ENCODE results near the gene PIGV.

PIGV gene

DNA sequence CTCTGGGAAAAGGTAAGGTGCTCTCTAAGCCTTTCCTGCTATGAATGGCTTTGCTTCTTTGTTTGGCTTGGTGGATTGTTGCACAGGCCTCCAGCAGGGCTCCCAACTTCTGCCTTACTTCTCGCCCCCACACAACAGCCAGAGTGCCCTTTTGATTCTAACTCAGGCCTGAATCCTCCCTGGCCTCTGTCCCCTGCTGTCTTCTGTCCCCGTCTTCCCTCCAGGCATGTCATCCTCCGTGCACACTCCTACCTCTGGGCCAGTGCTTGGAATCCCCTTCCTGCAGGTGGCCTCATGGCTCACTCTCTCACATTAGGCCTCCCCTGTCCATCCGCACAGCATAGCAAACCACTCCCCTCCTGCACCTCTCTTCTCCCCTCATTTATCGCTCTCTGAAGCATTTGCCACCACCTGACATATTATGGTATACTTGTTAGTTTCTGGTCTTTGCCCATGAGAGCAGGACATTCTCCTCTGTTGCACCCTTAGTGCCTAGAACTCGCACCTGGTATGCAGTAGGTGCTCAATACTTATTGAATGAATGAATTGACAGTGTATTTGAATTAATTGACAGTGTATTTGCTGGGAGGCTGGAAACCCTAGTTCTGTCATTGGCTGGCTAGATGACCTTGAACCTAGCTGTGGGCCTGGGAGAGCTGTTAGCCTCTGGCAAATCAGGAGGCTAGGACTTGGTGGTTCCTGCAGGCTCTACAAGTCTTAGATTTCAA is 41.6 kb downstream of the PIGV start (continued):
- TF ChIP-seq, protein P1, sequence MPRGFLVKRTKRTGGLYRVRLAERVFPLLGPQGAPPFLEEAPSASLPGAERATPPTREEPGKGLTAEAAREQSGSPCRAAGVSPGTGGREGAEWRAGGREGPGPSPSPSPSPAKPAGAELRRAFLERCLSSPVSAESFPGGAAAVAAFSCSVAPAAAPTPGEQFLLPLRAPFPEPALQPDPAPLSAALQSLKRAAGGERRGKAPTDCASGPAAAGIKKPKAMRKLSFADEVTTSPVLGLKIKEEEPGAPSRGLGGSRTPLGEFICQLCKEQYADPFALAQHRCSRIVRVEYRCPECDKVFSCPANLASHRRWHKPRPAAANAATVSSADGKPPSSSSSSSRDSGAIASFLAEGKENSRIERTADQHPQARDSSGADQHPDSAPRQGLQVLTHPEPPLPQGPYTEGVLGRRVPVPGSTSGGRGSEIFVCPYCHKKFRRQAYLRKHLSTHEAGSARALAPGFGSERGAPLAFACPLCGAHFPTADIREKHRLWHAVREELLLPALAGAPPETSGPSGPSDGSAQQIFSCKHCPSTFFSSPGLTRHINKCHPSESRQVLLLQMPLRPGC (tag by site-specific recombination; IDR thresholded peaks at IDR 0.05): no peak
- TF ChIP-seq SCRT2 (tag by site-specific recombination; IDR thresholded peaks at IDR 0.05) (no peak), GLIS1 (tag by site-specific recombination; IDR thresholded peaks at IDR 0.05) (peak; percentile 6; the same call in 1 of the 2 replicates)

DNA sequence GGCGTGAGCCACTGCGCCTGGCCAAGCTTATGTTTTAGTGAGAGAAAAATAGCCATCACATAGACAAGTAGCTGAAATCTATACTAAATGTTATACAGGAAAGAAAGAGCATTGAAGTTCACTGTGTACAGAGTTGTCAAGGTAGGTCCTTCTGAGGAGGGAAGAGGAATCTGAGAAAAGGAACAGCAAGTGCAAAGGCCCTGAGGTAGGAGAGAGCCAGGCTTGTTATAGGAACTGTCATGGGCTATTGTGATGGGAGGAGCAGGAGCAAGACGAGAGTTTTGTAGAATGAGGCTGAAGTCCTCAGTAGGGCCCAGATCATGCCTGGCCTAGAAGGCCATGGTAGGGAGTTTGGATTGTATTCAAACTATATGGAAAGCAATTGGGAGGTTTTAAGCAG is 43.3 kb downstream of the PIGV start:
- no peak for TF ChIP-seq ZNF404 (tag by site-specific recombination; IDR thresholded peaks at IDR 0.05)
- TF ChIP-seq ZNF623 (tag by site-specific recombination; IDR thresholded peaks at IDR 0.05): peak; percentile 98
- TF ChIP-seq ZBTB7A (tag by site-specific recombination; IDR thresholded peaks at IDR 0.05; ENCODE audit: low read depth): no peak
- H3K27ac ChIP-seq (ENCODE audit: extremely low read depth, low read depth, low read length): no peak overlapping the region
- no peak overlapping the region for H3K4me3 ChIP-seq (ENCODE audit: low read depth, low read length)
- CTCF ChIA-PET: interaction anchor here (0.6 to 1.8 kb wide), 3 partner anchors 20 to 229 kb away, joined by 4 to 8 read pairs (median 5); no protein-coding TSS in a partner anchor
- H3K36me3 ChIP-seq (ENCODE audit: control insufficient read depth in 2 of 2, insufficient read depth in 1 of 2, low read length in 2 of 2): peaks cover 4 to 72% of the 10 kb centered on the region in 2 experiments
- H3K9me3 ChIP-seq (ENCODE audit: control insufficient read depth, insufficient read depth, low read depth, low read length): no peaks in the 10 kb centered on the region
- POLR2A ChIA-PET: no interaction called here
- no peaks in the 10 kb centered on the region for H3K4me1 ChIP-seq (ENCODE audit: control insufficient read depth, insufficient read depth, low read length)

DNA sequence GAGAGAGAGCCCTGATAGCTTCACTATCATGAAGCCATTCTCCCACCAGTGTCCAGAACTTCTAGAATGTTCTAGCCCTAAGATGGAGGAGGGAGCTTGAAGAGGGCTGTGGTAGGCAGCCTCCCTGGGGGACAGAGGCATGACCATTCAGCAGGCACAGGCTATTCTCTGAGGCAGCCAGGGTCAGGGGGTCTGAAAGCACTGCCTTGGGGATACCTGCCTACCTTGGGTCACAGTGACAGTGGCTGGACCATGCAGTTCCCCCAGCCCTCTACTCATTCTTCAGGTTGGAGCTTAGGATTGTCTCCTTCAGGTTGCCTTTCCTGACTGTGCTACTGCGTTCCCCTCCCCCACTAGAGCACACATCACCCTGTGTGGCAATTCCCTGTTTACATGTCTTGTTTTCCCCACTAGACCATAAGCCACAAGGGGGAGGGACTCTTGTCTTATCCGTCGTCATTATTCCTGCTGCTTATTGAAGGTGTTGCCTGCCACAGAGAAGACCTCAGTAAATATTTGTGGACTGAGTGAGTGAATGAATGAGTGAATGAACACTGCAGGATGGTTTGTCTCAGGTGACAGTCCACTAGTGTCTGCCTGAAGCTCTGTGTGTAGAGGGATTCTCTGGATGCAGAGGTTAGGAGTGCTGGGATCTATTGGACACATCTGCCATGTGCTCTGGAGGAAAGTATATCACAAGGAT is 43.9 kb downstream of the PIGV start:
- CTCF ChIA-PET: interaction anchor here (0.6 to 1.8 kb wide), 3 partner anchors 21 to 230 kb away, joined by 4 to 8 read pairs (median 4); no protein-coding TSS in a partner anchor
- H3K4me3 ChIP-seq (ENCODE audit: low read depth, low read length): no peak overlapping the region
- TF ChIP-seq, protein P2, sequence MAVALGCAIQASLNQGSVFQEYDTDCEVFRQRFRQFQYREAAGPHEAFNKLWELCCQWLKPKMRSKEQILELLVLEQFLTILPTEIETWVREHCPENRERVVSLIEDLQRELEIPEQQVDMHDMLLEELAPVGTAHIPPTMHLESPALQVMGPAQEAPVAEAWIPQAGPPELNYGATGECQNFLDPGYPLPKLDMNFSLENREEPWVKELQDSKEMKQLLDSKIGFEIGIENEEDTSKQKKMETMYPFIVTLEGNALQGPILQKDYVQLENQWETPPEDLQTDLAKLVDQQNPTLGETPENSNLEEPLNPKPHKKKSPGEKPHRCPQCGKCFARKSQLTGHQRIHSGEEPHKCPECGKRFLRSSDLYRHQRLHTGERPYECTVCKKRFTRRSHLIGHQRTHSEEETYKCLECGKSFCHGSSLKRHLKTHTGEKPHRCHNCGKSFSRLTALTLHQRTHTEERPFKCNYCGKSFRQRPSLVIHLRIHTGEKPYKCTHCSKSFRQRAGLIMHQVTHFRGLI (tag by site-specific recombination; IDR thresholded peaks at IDR 0.05): no peak
- TF ChIP-seq ZBTB17 (tag by site-specific recombination; IDR thresholded peaks at IDR 0.05): peak; percentile 78
- peaks cover 4 to 75% of the 10 kb centered on the region in 2 experiments for H3K36me3 ChIP-seq (ENCODE audit: control insufficient read depth in 2 of 2, insufficient read depth in 1 of 2, low read length in 2 of 2)
- H3K9me3 ChIP-seq (ENCODE audit: control insufficient read depth, insufficient read depth, low read depth, low read length): no peaks in the 10 kb centered on the region
- POLR2A ChIA-PET: interaction anchor here (0.7 kb wide), 1 partner anchor 33 kb away, joined by 3 read pairs; no protein-coding TSS in a partner anchor
- no peak overlapping the region for H3K27ac ChIP-seq (ENCODE audit: extremely low read depth, low read depth, low read length)
- H3K4me1 ChIP-seq (ENCODE audit: control insufficient read depth, insufficient read depth, low read length): no peaks in the 10 kb centered on the region

DNA sequence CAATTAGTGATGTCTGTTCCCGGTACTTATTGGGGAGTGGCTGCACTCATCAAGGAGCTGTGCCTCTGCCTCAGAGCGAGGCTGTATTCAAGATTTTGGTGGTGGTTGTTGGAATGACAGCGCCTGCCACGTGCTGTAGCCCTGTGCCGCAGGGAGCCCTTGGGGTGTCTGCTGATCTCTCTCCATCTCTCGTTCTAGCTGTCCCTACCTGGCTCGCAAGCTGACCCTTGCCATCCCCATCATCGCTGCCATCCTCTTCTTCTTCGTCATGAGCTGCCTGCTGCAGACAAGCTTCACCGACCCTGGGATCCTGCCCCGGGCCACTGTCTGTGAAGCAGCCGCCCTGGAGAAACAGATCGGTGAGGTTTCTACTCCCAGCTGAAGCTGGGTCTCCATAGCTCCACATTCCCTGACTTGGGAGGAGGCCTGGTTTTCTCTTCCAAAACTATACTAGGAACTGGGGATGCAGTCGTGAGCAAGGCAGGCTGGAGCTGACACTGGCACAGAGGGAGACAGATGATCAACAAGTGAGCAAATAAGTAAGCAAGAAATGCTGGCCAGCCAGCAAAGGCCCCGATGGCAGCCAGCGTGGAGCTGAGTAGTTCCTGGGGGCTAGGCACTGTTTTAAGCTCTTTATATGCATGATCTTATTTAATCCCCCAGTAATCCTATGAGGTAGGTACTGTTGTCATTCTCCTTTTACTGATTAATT is 44.7 kb downstream of the PIGV start:
- ChIA-PET POLR2A (interaction anchor here (0.6 to 0.7 kb wide), 3 partner anchors 33 to 362 kb away, joined by 3 to 6 read pairs (median 3); no protein-coding TSS in a partner anchor), CTCF (interaction anchor here (0.6 to 1.8 kb wide), 4 partner anchors 11 to 230 kb away, joined by 3 to 4 read pairs (median 3); no protein-coding TSS in a partner anchor)
- H3K36me3 ChIP-seq (ENCODE audit: control insufficient read depth in 2 of 2, insufficient read depth in 1 of 2, low read length in 2 of 2): peaks cover 4 to 75% of the 10 kb centered on the region in 2 experiments
- H3K27ac ChIP-seq (ENCODE audit: extremely low read depth, low read depth, low read length): no peak overlapping the region
- no peak overlapping the region for H3K4me3 ChIP-seq (ENCODE audit: low read depth, low read length)
- H3K4me1 ChIP-seq (ENCODE audit: control insufficient read depth, insufficient read depth, low read length): no peaks in the 10 kb centered on the region
- peak; percentile 65 for TF ChIP-seq SCRT2 (tag by site-specific recombination; IDR thresholded peaks at IDR 0.05)
- no peak for TF ChIP-seq ZNF610 (tag by site-specific recombination; IDR thresholded peaks at IDR 0.05; ENCODE audit: borderline replicate concordance)
- H3K9me3 ChIP-seq (ENCODE audit: control insufficient read depth, insufficient read depth, low read depth, low read length): no peaks in the 10 kb centered on the region
